HepG2 (cell line): Measurements from ENCODE around the gene IGIP. TPM values are rescaled to one million over a fixed set of nuclear protein-coding genes. Genes with fewer than 3 reads are reported as not detected.

Source experiments
- ATAC-seq: fragments of 200-7000 bp; cut with Tn5 transposase; 3 replicates; pipeline ENCODE4 v1.9.1; 2020; ENCODE audit warnings: mild to moderate bottlenecking, moderate library complexity
- BruUV-seq: library from RNA; stranded (reverse); fragments of 400-500 nt; replicated peaks from 2 replicates; lab custom pipeline; 2021; lab: Mats Ljungman, UMichigan
- CTCF ChIA-PET: fragments of 300-600 bp; formaldehyde crosslinking; extraction: SDS; loops from one replicate; lab custom pipeline; 2021; ENCODE audit warnings: low total read pairs, inconsistent platforms, low intra/inter-chr PET ratio; lab: Yijun Ruan, JAX
- POLR2A ChIA-PET: fragments of 350-600 bp; sonication (Branson Sonifier 250); formaldehyde crosslinking; loops from one replicate; lab custom pipeline; 2020; ENCODE audit warnings: antibody characterized with exemption, inconsistent platforms; lab: Yijun Ruan, JAX
- DNase-seq: peaks from one replicate; pipeline ENCODE4 v3.0.0-alpha.2; 2015; ENCODE audit warnings: low spot score
- FAIRE-seq: peaks from 3 replicates; lab custom pipeline; 2011; peaks lifted over from hg19 to GRCh38; lab: Jason Lieb, UNC
- H2AFZ ChIP-seq: one replicate; pipeline ENCODE4 v1.6.1; 2011; ENCODE audit warnings: low read length, inconsistent platforms
- H3K27ac ChIP-seq: fragments of 300-600 bp; 3 replicates; pipeline ENCODE4 v1.8.0; 2011; ENCODE audit warnings: mixed run types, mild to moderate bottlenecking, mixed read lengths, low read length, inconsistent platforms; ENCODE audit not compliant: insufficient read depth; ENCODE audit errors: extremely low read length
- H3K27me3 ChIP-seq, 2 experiments: fragments of 200-600 bp in 1 of 2; 2 replicates in 1 of 2; 3 replicates in 1 of 2; pipeline versions ENCODE4 v1.6.0 to v1.8.0; 2011; ENCODE audit warnings: low read length in 2 of 2, mild to moderate bottlenecking in 2 of 2, moderate library complexity in 2 of 2, inconsistent platforms in 1 of 2; ENCODE audit not compliant: insufficient read depth in 2 of 2, control insufficient read depth in 1 of 2
- H3K36me3 ChIP-seq, 2 experiments: fragments of 200-600 bp in 1 of 2; replicated peaks in 1 of 2; 2 replicates in 1 of 2; 3 replicates in 1 of 2; pipeline versions ENCODE4 v1.5.1 to v1.8.0; 2011; ENCODE audit warnings: low read length in 2 of 2, inconsistent platforms in 1 of 2; ENCODE audit not compliant: insufficient read depth in 2 of 2, control insufficient read depth in 1 of 2
- H3K4me1 ChIP-seq: 2 replicates; pipeline ENCODE4 v1.5.1; 2012; ENCODE audit warnings: low read length, inconsistent platforms; ENCODE audit not compliant: insufficient read depth
- H3K4me2 ChIP-seq: 2 replicates; pipeline ENCODE4 v1.6.0; 2011; ENCODE audit warnings: low read depth, low read length, inconsistent platforms
- H3K4me3 ChIP-seq, 3 experiments: fragments of 200-600 bp in 1 of 3; sonication (generic), shearing (Covaris generic) in 1 of 3; replicated peaks in 1 of 3; 2 replicates each; pipeline ENCODE4 v1.5.1; 2011 to 2016; ENCODE audit warnings: low read length in 3 of 3, inconsistent platforms in 2 of 3, low read depth in 2 of 3, mild to moderate bottlenecking in 2 of 3, control low read depth in 1 of 3, mixed read lengths in 1 of 3; ENCODE audit not compliant: insufficient read depth in 1 of 3
- H3K79me2 ChIP-seq: one replicate; pipeline ENCODE4 v1.6.1; 2011; ENCODE audit warnings: low read length, inconsistent platforms; ENCODE audit not compliant: insufficient read depth
- H3K9ac ChIP-seq: 2 replicates; pipeline ENCODE4 v1.6.0; 2011; ENCODE audit warnings: mild to moderate bottlenecking, low read depth, low read length, inconsistent platforms; ENCODE audit not compliant: insufficient read depth
- H3K9me3 ChIP-seq: 2 replicates; pipeline ENCODE4 v1.5.1; 2012; ENCODE audit warnings: mild to moderate bottlenecking, low read length
- H4K20me1 ChIP-seq: 2 replicates; pipeline ENCODE4 v1.6.0; 2011; ENCODE audit warnings: inconsistent platforms, mild to moderate bottlenecking, low read length, moderate library complexity; ENCODE audit not compliant: insufficient read depth
- HCFC1 ChIP-seq: fragments of 150-350 bp; IDR thresholded peaks from 2 replicates; pipeline ENCODE4 v1.6.1; 2014; ENCODE audit warnings: low read depth, low read length
- KLF13 ChIP-seq: sonication (generic); formaldehyde crosslinking; IDR thresholded peaks from 2 replicates; pipeline ENCODE4 v1.4.0; 2020; ENCODE audit warnings: mild to moderate bottlenecking, missing genetic modification reagents
- MED13 ChIP-seq: sonication (generic); formaldehyde crosslinking; IDR thresholded peaks from 2 replicates; pipeline ENCODE4 v1.5.0; 2020; ENCODE audit warnings: missing genetic modification reagents
- SAP130 ChIP-seq: IDR thresholded peaks from 2 replicates; pipeline ENCODE4 v1.6.1; 2016; ENCODE audit warnings: low read depth
- SOX5 ChIP-seq: IDR thresholded peaks from 2 replicates; pipeline ENCODE4 v1.6.1; 2016; ENCODE audit warnings: borderline replicate concordance
- TBX2 ChIP-seq: sonication (generic); formaldehyde crosslinking; IDR thresholded peaks from 2 replicates; pipeline ENCODE4 v1.5.0; 2020; ENCODE audit warnings: missing genetic modification reagents, mild to moderate bottlenecking, borderline replicate concordance
- ZFYVE20 ChIP-seq: sonication (generic); formaldehyde crosslinking; IDR thresholded peaks from 2 replicates; pipeline ENCODE4 v1.8.0; 2023; ENCODE audit warnings: low read depth, mild to moderate bottlenecking, moderate library complexity, missing genetic modification reagents, borderline replicate concordance
- ZNF138 ChIP-seq: sonication (generic); formaldehyde crosslinking; IDR thresholded peaks from 2 replicates; pipeline ENCODE4 v1.5.0; 2020; ENCODE audit warnings: mild to moderate bottlenecking, low read depth, missing genetic modification reagents
- ZNF546 ChIP-seq: sonication (generic); formaldehyde crosslinking; conservative IDR thresholded peaks from 2 replicates; pipeline ENCODE4 v1.8.1; 2023; ENCODE audit warnings: mild to moderate bottlenecking, missing genetic modification reagents
- WGBS: methylation state at CpG from one replicate; pipeline ENCODE4 v1.1.6; 2017; ENCODE audit warnings: low lambda C conversion rate; 5-methylcytosine and 5-hydroxymethylcytosine counted together
- in situ Hi-C: cut with HindIII; loops from 2 replicates; pipeline ENCODE4 v1.10.0; 2017; ENCODE audit warnings: low pct_unique_long_range_greater_than_20kb; ENCODE audit not compliant: extremely low pct_ligation_motif_present
- intact Hi-C: fragments of 100-400 bp; cut with micrococcal nuclease; formaldehyde crosslinking; loops from one replicate; pipeline ENCODE4 v1.10.0; 2022; ENCODE audit not compliant: unreplicated experiment
- polyA plus RNA-seq, 8 experiments: library from polyadenylated mRNA; depleted of rRNA in 3 of 8; stranded (reverse) in 7 of 8; unstranded in 1 of 8; fragments of >200 nt; fragmentation: Illumina TruSeq in 4 of 8; extraction: Trizol in 4 of 8; gene quantifications; 2 replicates each; pipeline versions ENCODE4 v1.2.1 to v1.2.3, GENCODE V29; 2011 to 2016; ENCODE audit warnings: low read depth in 4 of 8, missing spikeins in 1 of 8, mixed read lengths in 1 of 8; ENCODE audit not compliant: insufficient read depth in 1 of 8
- total RNA-seq, 5 experiments: library from RNA; depleted of rRNA; stranded (reverse); fragments of >200 nt; fragmentation: Illumina TruSeq; extraction: Trizol; gene quantifications; 2 replicates each; pipeline ENCODE4 v1.2.3, GENCODE V29; 2016; ENCODE audit warnings: low read depth in 1 of 5
- TF ChIP-seq, protein P1 (sequence below): sonication (generic); formaldehyde crosslinking; IDR thresholded peaks from 2 replicates; pipeline ENCODE4 v1.4.0; 2020; ENCODE audit warnings: mild to moderate bottlenecking, missing genetic modification reagents
- TF ChIP-seq, protein P2 (sequence below): sonication (generic); formaldehyde crosslinking; IDR thresholded peaks from 2 replicates; pipeline ENCODE4 v1.4.0; 2020; ENCODE audit warnings: mild to moderate bottlenecking, missing genetic modification reagents
- TF ChIP-seq, protein P3 (sequence below): sonication (generic); formaldehyde crosslinking; IDR thresholded peaks from 2 replicates; pipeline ENCODE4 v1.8.0; 2022; ENCODE audit warnings: mild to moderate bottlenecking, missing genetic modification reagents, borderline replicate concordance

The IGIP gene
- total and polyA plus RNA-seq, 2 of the 13 experiments (the other 11 are each of a cell fraction or from before 2014, with no cell fraction given) = 1.7 to 2.1 TPM

DNA sequence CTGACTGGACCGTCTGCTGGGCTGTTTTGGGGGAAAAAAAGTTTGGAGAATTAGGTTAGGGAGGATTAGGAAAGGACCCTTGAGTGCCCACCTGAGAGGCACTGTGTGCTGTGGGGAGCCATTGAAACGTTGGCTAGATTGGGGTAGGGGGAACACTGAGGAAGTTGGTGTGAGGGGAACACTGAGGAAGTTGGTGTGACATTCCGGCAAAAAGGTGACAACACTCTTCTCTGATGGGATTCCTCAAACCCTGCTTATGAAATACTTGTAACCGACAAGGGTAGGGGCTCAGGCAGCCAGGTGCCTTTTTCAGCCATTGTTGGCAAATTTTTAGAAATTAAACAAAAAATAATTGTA is 50.3 kb downstream of the IGIP start (continued):
- TF ChIP-seq, protein P1, sequence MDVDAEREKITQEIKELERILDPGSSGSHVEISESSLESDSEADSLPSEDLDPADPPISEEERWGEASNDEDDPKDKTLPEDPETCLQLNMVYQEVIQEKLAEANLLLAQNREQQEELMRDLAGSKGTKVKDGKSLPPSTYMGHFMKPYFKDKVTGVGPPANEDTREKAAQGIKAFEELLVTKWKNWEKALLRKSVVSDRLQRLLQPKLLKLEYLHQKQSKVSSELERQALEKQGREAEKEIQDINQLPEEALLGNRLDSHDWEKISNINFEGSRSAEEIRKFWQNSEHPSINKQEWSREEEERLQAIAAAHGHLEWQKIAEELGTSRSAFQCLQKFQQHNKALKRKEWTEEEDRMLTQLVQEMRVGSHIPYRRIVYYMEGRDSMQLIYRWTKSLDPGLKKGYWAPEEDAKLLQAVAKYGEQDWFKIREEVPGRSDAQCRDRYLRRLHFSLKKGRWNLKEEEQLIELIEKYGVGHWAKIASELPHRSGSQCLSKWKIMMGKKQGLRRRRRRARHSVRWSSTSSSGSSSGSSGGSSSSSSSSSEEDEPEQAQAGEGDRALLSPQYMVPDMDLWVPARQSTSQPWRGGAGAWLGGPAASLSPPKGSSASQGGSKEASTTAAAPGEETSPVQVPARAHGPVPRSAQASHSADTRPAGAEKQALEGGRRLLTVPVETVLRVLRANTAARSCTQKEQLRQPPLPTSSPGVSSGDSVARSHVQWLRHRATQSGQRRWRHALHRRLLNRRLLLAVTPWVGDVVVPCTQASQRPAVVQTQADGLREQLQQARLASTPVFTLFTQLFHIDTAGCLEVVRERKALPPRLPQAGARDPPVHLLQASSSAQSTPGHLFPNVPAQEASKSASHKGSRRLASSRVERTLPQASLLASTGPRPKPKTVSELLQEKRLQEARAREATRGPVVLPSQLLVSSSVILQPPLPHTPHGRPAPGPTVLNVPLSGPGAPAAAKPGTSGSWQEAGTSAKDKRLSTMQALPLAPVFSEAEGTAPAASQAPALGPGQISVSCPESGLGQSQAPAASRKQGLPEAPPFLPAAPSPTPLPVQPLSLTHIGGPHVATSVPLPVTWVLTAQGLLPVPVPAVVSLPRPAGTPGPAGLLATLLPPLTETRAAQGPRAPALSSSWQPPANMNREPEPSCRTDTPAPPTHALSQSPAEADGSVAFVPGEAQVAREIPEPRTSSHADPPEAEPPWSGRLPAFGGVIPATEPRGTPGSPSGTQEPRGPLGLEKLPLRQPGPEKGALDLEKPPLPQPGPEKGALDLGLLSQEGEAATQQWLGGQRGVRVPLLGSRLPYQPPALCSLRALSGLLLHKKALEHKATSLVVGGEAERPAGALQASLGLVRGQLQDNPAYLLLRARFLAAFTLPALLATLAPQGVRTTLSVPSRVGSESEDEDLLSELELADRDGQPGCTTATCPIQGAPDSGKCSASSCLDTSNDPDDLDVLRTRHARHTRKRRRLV (CRISPR knock-in tag) = peak; percentile 42; the same call in 1 of the 2 replicates
- TF ChIP-seq SAP130 (CRISPR knock-in tag) (no peak), ZNF138 (CRISPR knock-in tag) (no peak)
- TF ChIP-seq, all 625 proteins: peak for 3

DNA sequence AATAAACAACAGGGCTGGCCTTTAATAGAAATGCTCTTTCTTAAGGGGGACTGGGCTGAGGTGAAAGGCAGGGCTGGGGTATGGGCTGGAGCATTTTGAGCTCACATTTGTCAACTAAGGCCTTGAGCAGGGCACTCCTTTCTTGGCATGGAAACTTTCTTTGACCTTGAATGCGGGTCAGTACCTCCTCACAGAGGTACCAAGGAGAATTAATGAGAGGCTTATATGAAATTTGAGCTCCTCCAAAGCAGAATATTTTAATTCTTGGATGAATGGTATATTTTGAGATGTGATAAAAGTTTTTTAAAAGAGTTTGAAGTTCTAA is 52.3 kb downstream of the IGIP start:
- intact Hi-C loops (loop anchor here (5.0 to 10.0 kb wide), 2 partner anchors 44 to 537 kb away; no protein-coding TSS in a partner anchor), in situ Hi-C loops (loop anchor here (5.0 kb wide), 1 partner anchor 44 kb away; no protein-coding TSS in a partner anchor)
- Histone ChIP-seq H3K9ac (no peak overlapping the region), H3K4me3 (no peak overlapping the region), H3K36me3 (no peaks in the 10 kb centered on the region), H3K79me2 (peaks cover 34% of the 10 kb centered on the region), H3K27me3 (no peaks in the 10 kb centered on the region; a peak in 1 of 5 replicates), H2AFZ (no peak overlapping the region), H3K4me2 (no peak overlapping the region), H3K9me3 (no peaks in the 10 kb centered on the region), H3K27ac (no peak overlapping the region), H4K20me1 (no peaks in the 10 kb centered on the region), H3K4me1 (peaks cover 78% of the 10 kb centered on the region)
- BruUV-seq = no TSS peak
- DNase-seq = no peak
- POLR2A ChIA-PET = no interaction called here
- CTCF ChIA-PET = no interaction called here
- ATAC-seq = no peak
- TF ChIP-seq, protein P2, sequence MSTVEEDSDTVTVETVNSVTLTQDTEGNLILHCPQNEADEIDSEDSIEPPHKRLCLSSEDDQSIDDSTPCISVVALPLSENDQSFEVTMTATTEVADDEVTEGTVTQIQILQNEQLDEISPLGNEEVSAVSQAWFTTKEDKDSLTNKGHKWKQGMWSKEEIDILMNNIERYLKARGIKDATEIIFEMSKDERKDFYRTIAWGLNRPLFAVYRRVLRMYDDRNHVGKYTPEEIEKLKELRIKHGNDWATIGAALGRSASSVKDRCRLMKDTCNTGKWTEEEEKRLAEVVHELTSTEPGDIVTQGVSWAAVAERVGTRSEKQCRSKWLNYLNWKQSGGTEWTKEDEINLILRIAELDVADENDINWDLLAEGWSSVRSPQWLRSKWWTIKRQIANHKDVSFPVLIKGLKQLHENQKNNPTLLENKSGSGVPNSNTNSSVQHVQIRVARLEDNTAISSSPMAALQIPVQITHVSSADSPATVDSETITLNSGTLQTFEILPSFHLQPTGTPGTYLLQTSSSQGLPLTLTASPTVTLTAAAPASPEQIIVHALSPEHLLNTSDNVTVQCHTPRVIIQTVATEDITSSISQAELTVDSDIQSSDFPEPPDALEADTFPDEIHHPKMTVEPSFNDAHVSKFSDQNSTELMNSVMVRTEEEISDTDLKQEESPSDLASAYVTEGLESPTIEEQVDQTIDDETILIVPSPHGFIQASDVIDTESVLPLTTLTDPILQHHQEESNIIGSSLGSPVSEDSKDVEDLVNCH (CRISPR knock-in tag) = no peak
- no peak for TF ChIP-seq MED13 (CRISPR knock-in tag)
- no peak for TF ChIP-seq HCFC1
- TF ChIP-seq ZFYVE20 = no peak
- TF ChIP-seq, protein P3, sequence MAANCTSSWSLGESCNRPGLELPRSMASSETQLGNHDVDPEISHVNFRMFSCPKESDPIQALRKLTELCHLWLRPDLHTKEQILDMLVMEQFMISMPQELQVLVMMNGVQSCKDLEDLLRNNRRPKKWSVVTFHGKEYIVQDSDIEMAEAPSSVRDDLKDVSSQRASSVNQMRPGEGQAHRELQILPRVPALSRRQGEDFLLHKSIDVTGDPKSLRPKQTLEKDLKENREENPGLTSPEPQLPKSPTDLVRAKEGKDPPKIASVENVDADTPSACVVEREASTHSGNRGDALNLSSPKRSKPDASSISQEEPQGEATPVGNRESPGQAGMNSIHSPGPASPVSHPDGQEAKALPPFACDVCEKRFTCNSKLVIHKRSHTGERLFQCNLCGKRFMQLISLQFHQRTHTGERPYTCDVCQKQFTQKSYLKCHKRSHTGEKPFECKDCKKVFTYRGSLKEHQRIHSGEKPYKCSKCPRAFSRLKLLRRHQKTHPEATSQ = no peak
- TF ChIP-seq SOX5 = no peak
- no peak for TF ChIP-seq TBX2 (CRISPR knock-in tag)
- TF ChIP-seq ZNF546 (CRISPR knock-in tag) = no peak
- no peak for TF ChIP-seq KLF13
- WGBS = 93% methylated on average over 1 of the region's 1 CpG
- FAIRE-seq = no peak
